ENCODE data around the gene LRRC9.

The LRRC9 gene

GRCh38 chr14:60106339-60106738, 186.4 kb downstream of the LRRC9 start:
- ChIA-PET POLR2A (no interaction called here), CTCF (interaction anchor here (1.0 to 1.8 kb wide), 2 partner anchors 10 to 14 kb away, joined by 3 to 10 read pairs; no protein-coding TSS in a partner anchor)
- no peak for DNase-seq (ENCODE audit: extremely low spot score)
- no peak for TF ChIP-seq CTCF (IDR thresholded peaks at IDR 0.05; ENCODE audit: control extremely low read depth, extremely low read depth, low read depth, missing control alignments)

- TF ChIP-seq CTCF (IDR thresholded peaks at IDR 0.05; ENCODE audit: control extremely low read depth, extremely low read depth, low read depth, missing control alignments): no peak
- CTCF ChIA-PET: no interaction called here
- no peak for DNase-seq (ENCODE audit: extremely low spot score)
- POLR2A ChIA-PET: no interaction called here
Measured at GRCh38 chr14:60107477-60107876, 187.5 kb downstream of the LRRC9 start.

GRCh38 chr14:60111732-60112131, 191.8 kb downstream of the LRRC9 start:
- TF ChIP-seq CTCF (IDR thresholded peaks at IDR 0.05; ENCODE audit: control extremely low read depth, extremely low read depth, low read depth, missing control alignments): no peak
- DNase-seq (ENCODE audit: extremely low spot score): no peak
- ChIA-PET CTCF (no interaction called here), POLR2A (no interaction called here)

Measured in GM10248 (cell line).